Measurements from ENCODE around the gene PLEKHB1. TPM values are rescaled to one million over a fixed set of nuclear protein-coding genes. Genes with fewer than 3 reads are reported as not detected.

PLEKHB1 gene
- total and polyA plus RNA-seq, 10 of the 15 experiments (the other 5 are each of a cell fraction or from before 2014, with no cell fraction given) = 0.58 to 2.6 (median 1.5) TPM; not detected in 1

GRCh38 chr11:73597956-73598718 is 48.2 kb upstream of the PLEKHB1 start, which contains the start of gene FAM168A (continued):
- TF ChIP-seq EED (IDR thresholded peaks at IDR 0.05; ENCODE audit: low read depth) (peak; percentile 54; the same call in 1 of the 2 replicates), ETV6 (conservative IDR thresholded peaks at IDR 0.05 in 1 of 2, IDR thresholded peaks at IDR 0.05 in 1 of 2; ENCODE audit: borderline replicate concordance in 1 of 2, low read depth in 1 of 2) (0 out of 4 replicates have a peak, but pooled peaks of 1 of the 2 experiments have one; percentile 40)

GRCh38 chr11:73598719-73599379 is 47.5 kb upstream of the PLEKHB1 start:
- peak overlapping the region; percentile 47 for H3K27ac ChIP-seq (ENCODE audit: control insufficient read depth, insufficient read depth)
- no peaks in the 10 kb centered on the region for H3K4me1 ChIP-seq (ENCODE audit: control insufficient read depth, insufficient read depth, low read length)
- ChIA-PET SMC1A (ENCODE audit: uncharacterized antibody, unreplicated experiment) (interaction anchor here (0.8 to 1.9 kb wide), 13 partner anchors 10 to 248 kb away, joined by 3 to 9 read pairs (median 4); no protein-coding TSS in a partner anchor), RAD21 (ENCODE audit: unreplicated experiment) (interaction anchor here (1.0 to 1.6 kb wide), 7 partner anchors 21 to 214 kb away, joined by 3 to 7 read pairs (median 4); no protein-coding TSS in a partner anchor), POLR2A (interaction anchor here (0.9 to 1.5 kb wide), 4 partner anchors 18 to 214 kb away, joined by 3 to 6 read pairs (median 4); no protein-coding TSS in a partner anchor), CTCF (interaction anchor here (0.8 to 1.7 kb wide), 6 partner anchors 10 to 120 kb away, joined by 3 to 10 read pairs (median 4); no protein-coding TSS in a partner anchor)
- H2AFZ ChIP-seq (ENCODE audit: control insufficient read depth, low read depth, low read length) = peak overlapping the region; percentile 100
- no peaks in the 10 kb centered on the region for H3K9me3 ChIP-seq (replicated peaks; ENCODE audit: control insufficient read depth, insufficient read depth, low read length)
- 21% methylated on average over 20 of the region's 20 CpGs for WGBS (ENCODE audit: insufficient coverage, insufficient replicate concordance, low lambda C conversion rate, missing lambda C conversion rate)
- no peaks in the 10 kb centered on the region for H3K36me3 ChIP-seq (ENCODE audit: control insufficient read depth in 2 of 2, insufficient read depth in 2 of 2, low read length in 1 of 2)
- peak overlapping the region; percentile 84 for H3K9ac ChIP-seq (ENCODE audit: control insufficient read depth, insufficient read depth, low read length)
- H4K20me1 ChIP-seq (ENCODE audit: control insufficient read depth, insufficient read depth) = no peaks in the 10 kb centered on the region
- in situ Hi-C loops (cut with MboI) = no loop called here
- peak overlapping the region; percentile 70 for H3K4me2 ChIP-seq (ENCODE audit: control insufficient read depth, insufficient read depth)
- no peaks in the 10 kb centered on the region for H3K27me3 ChIP-seq (replicated peaks in 1 of 2; ENCODE audit: control insufficient read depth in 2 of 2, insufficient read depth in 2 of 2, low read length in 1 of 2)
- BruUV-seq (replicated peaks) = TSS peak; percentile 99
- no peak; the same call in 2 of the 3 replicates for ATAC-seq
- no peak for FAIRE-seq
- H3K79me2 ChIP-seq (ENCODE audit: control insufficient read depth, insufficient read depth, low read length) = peaks cover 17% of the 10 kb centered on the region
- intact Hi-C loops (cut with micrococcal nuclease; ENCODE audit: unreplicated experiment) = no loop called here
- no peak for DNase-seq (ENCODE audit: low read depth, low spot score)
- peak overlapping the region; percentile 77 for H3K4me3 ChIP-seq
- TF ChIP-seq MLLT1 (IDR thresholded peaks at IDR 0.05) (peak; percentile 72), PKNOX1 (IDR thresholded peaks at IDR 0.05) (0 out of 2 replicates have a peak, but pooled peaks have one; percentile 52), GATAD2B (conservative IDR thresholded peaks at IDR 0.05; ENCODE audit: low read depth) (no peak), KDM1A (IDR thresholded peaks at IDR 0.05; ENCODE audit: borderline replicate concordance) (no peak), IKZF2 (IDR thresholded peaks at IDR 0.05) (0 out of 4 replicates have a peak, but pooled peaks of 1 of the 2 experiments have one; percentile 7), IKZF1 (conservative IDR thresholded peaks at IDR 0.05) (no peak), NKRF (conservative IDR thresholded peaks at IDR 0.05) (0 out of 2 replicates have a peak, but pooled peaks have one; percentile 4), SKIL (IDR thresholded peaks at IDR 0.05; ENCODE audit: low read depth, poor library complexity, severe bottlenecking) (peak; percentile 16)
